GM12865 (cell line): Measurements from ENCODE around the gene TTLL7.
A peak's percentile ranks its signal among the peaks of the same experiment; 100 is the strongest.

Experiments used
- DNase-seq: peaks from one replicate; pipeline ENCODE4 v3.0.0; 2010; ENCODE audit warnings: low read depth
- H3K4me3 ChIP-seq: 2 replicates; pipeline ENCODE4 v1.5.1; 2011; ENCODE audit warnings: mild to moderate bottlenecking, low read depth, low read length, control low read depth
- TF ChIP-seq, protein P1 (sequence below): IDR thresholded peaks from 2 replicates; pipeline ENCODE4 v1.5.1; 2011; ENCODE audit warnings: low read length, control low read depth, low read depth, inconsistent platforms; ENCODE audit not compliant: insufficient read depth; ENCODE audit errors: missing control alignments

The TTLL7 gene

GRCh38 chr1:83934550-83934949 lies 64.4 kb downstream of the TTLL7 start:
- H3K4me3 ChIP-seq: no peak overlapping the region
- no peak for DNase-seq
- TF ChIP-seq, protein P1, sequence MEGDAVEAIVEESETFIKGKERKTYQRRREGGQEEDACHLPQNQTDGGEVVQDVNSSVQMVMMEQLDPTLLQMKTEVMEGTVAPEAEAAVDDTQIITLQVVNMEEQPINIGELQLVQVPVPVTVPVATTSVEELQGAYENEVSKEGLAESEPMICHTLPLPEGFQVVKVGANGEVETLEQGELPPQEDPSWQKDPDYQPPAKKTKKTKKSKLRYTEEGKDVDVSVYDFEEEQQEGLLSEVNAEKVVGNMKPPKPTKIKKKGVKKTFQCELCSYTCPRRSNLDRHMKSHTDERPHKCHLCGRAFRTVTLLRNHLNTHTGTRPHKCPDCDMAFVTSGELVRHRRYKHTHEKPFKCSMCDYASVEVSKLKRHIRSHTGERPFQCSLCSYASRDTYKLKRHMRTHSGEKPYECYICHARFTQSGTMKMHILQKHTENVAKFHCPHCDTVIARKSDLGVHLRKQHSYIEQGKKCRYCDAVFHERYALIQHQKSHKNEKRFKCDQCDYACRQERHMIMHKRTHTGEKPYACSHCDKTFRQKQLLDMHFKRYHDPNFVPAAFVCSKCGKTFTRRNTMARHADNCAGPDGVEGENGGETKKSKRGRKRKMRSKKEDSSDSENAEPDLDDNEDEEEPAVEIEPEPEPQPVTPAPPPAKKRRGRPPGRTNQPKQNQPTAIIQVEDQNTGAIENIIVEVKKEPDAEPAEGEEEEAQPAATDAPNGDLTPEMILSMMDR: no peak

DNA sequence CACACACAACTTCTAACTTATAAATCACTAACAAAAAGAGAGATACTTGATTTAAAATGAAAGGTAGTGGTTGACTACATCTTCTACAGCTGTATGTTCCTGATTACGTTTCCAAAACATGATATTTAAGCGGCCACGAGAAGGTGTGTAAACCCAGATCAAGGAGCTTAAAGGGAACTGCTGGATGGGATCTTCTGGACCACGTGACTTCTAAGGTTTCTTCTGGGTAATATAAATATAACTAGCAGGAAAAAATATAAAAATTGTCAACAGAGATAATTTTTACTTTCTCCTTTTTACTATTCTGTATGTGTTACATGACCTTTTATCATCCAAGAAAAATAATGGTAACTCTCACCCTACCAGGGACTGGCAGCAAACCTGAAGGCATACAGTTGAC lies 66.2 kb downstream of the TTLL7 start:
- TF ChIP-seq, protein P1: no peak
- H3K4me3 ChIP-seq: no peak overlapping the region
- no peak for DNase-seq

GRCh38 chr1:83932281-83932680 lies 66.7 kb downstream of the TTLL7 start:
- TF ChIP-seq, protein P1: no peak

GRCh38 chr1:83931658-83932253 lies 67.2 kb downstream of the TTLL7 start:
- TF ChIP-seq, protein P1: peak; percentile 54
- peak; percentile 50 for DNase-seq

More at GRCh38 chr1:83932281-83932680, 66.7 kb downstream of the TTLL7 start:
- no peak overlapping the region for H3K4me3 ChIP-seq
- no peak for DNase-seq

DNA sequence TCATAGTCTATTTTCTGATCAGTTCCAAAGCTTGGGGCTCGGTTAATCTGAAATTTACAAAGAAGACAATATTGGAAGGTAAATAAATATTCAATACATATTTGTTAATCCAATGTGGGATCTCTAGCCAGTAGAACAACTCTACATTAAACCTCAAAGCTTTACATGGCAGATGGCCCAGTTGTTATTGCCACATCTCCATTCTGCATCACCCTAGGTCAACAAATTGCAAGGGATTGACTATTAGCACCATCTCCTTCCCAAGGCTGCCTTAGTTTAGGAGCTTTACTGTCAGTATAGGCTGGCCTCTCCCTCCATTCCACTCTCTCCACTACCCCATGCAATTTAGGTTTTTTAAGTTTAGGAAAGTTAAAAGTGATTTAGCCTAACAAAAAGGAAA lies 69.7 kb downstream of the TTLL7 start:
- TF ChIP-seq, protein P1: no peak
- H3K4me3 ChIP-seq: no peak overlapping the region
- DNase-seq: no peak

More at GRCh38 chr1:83931658-83932253, 67.2 kb downstream of the TTLL7 start:
- no peak overlapping the region for H3K4me3 ChIP-seq

DNA sequence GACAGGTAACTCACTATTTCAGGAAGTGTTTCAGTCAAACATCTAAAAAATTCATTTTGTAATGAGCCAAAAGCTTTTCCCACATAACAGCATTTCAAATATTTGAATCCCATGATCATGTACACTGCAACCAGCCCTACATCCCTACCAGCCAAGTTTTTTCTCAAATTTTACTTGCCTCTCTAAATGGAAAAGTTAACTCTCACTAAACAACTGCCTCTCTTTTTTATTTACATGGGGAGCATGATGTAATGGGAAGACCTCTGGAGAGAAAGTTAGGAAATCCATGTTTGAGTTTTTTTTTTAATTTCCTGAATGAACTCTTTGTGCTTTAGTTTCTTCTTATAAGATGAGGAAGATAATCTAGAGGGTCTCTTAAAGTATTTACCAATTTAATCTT lies 70.5 kb downstream of the TTLL7 start:
- no peak for DNase-seq
- TF ChIP-seq, protein P1: no peak
- no peak overlapping the region for H3K4me3 ChIP-seq

DNA sequence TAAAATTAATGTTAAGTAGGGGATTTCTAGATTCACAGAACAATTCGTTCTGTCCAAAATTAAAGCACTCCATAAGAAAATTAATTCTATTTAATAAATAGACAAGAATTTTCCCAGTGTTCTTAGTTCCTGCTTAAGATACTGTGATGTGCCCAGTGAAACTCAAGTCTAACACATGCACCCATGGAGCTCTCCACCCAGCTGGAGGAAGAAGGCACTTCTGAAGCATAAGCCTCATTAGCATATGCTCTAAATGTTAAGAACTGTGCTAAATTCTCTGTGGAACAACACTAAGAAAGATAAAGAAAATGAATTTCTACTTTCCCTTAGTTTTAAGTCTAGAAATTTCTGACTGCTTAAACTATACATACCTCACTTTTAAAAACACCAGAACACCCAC lies 71.2 kb downstream of the TTLL7 start:
- no peak for DNase-seq
- TF ChIP-seq, protein P1: no peak
- no peak overlapping the region for H3K4me3 ChIP-seq
